ENCODE data around the gene TOMM7.

DNA sequence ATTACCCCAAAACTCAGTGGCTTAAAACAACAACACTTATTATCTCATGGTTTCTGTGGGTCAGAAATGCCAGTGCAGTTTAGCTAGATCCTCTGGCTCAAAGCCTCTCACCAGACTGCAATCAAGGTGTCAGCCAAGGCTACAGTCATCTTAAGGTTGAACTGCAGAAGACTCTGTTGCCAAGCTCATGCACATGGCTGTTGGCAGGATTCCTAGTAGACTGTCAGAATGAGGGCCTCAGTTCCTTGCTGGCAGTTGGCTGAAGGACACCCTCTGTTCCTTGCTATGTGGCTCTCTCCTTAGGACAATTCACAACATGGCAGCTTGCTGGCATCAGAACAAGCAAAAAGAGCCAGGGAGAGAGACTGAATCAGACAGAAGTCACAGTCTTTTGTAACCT, 34.7 kb downstream of the TOMM7 start:
- no peak for TF ChIP-seq CTCF (IDR thresholded peaks at IDR 0.05; ENCODE audit: low read depth, low read length, poor library complexity, severe bottlenecking)
- TF ChIP-seq EZH2phosphoT487 (IDR thresholded peaks at IDR 0.05; ENCODE audit: borderline replicate concordance, low read length): no peak

Measured in DOHH2 (cell line).